GM12878 (cell line): ENCODE results near the gene KIAA1217.

Source experiments
- BHLHE40 ChIP-seq, 2 experiments: fragments of 450-650 bp in 1 of 2; IDR thresholded peaks; 2 replicates each; pipeline ENCODE4 v1.6.1; 2011 to 2017; ENCODE audit warnings: low read depth in 2 of 2, borderline replicate concordance in 1 of 2, improper control_type of control experiment in 1 of 2, low read length in 1 of 2, mild to moderate bottlenecking in 1 of 2
- CREB1 ChIP-seq: IDR thresholded peaks from 2 replicates; pipeline ENCODE4 v1.6.1; 2012; ENCODE audit warnings: low read depth, mild to moderate bottlenecking, inconsistent platforms
- CREM ChIP-seq: IDR thresholded peaks from 2 replicates; pipeline ENCODE4 v1.6.1; 2014; ENCODE audit warnings: antibody characterized with exemption, low read depth
- EGR1 ChIP-seq, 2 experiments: IDR thresholded peaks; 1 replicate in 1 of 2; 2 replicates in 1 of 2; pipeline ENCODE4 v1.6.1; 2011 to 2012; ENCODE audit warnings: low read depth in 2 of 2, low read length in 2 of 2, borderline replicate concordance in 1 of 2, mild to moderate bottlenecking in 1 of 2, moderate library complexity in 1 of 2
- HDAC2 ChIP-seq: fragments of 200-600 bp; sonication (generic); IDR thresholded peaks from 2 replicates; pipeline ENCODE4 v1.6.1; 2017
- JUND ChIP-seq: IDR thresholded peaks from 2 replicates; pipeline ENCODE4 v1.6.1; 2012; ENCODE audit warnings: low read depth, mild to moderate bottlenecking, low read length, improper control_type of control experiment, moderate library complexity
- RAD51 ChIP-seq: fragments of 450-650 bp; IDR thresholded peaks from 2 replicates; pipeline ENCODE4 v1.6.1; 2016; ENCODE audit warnings: moderate library complexity, mild to moderate bottlenecking, inconsistent platforms
- TARDBP ChIP-seq: IDR thresholded peaks from 2 replicates; pipeline ENCODE4 v1.6.1; 2016; ENCODE audit warnings: borderline replicate concordance
- ZNF274 ChIP-seq: IDR thresholded peaks from one replicate; pipeline ENCODE4 v1.8.0; 2011; ENCODE audit not compliant: insufficient read length, insufficient read depth
- TF ChIP-seq, protein P1 (sequence below): IDR thresholded peaks from 2 replicates; pipeline ENCODE4 v1.6.1; 2012; ENCODE audit warnings: low read depth, low read length, improper control_type of control experiment
- TF ChIP-seq, protein P2 (sequence below), 3 experiments: IDR thresholded peaks in 2 of 3; conservative IDR thresholded peaks in 1 of 3; 2 replicates each; pipeline ENCODE4 v1.5.1; 2011; ENCODE audit warnings: low read depth in 3 of 3, low read length in 3 of 3, mild to moderate bottlenecking in 3 of 3, control low read depth in 2 of 3, moderate library complexity in 2 of 3, inconsistent platforms in 1 of 3, mixed read lengths in 1 of 3; ENCODE audit not compliant: control insufficient read depth in 2 of 3, insufficient read depth in 1 of 3; ENCODE audit errors: extremely low read depth in 1 of 3

DNA sequence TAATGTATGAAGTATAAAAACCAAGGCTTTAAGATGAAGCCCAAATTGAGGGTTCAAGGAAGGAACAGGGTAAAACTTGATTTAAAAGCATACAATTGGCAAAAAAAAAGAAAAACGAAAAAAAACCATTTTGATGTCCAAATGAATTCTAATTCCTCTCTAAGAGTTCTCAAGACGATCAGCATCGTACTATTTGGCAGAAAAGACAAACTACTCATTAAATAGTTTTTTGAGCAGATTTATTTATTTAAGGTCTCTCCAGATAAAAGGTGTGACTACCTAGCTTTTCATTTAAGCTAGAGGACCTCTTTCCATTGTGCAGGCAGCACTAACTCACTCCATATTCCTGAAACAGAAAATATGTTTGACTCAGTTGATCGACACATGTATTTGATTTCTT, 245.0 kb downstream of the KIAA1217 start:
- TF ChIP-seq CREB1, result no peak
- TF ChIP-seq JUND, result no peak
- TF ChIP-seq RAD51, result no peak
- no peak for TF ChIP-seq TARDBP
- TF ChIP-seq CREM, result no peak
- TF ChIP-seq, protein P1, sequence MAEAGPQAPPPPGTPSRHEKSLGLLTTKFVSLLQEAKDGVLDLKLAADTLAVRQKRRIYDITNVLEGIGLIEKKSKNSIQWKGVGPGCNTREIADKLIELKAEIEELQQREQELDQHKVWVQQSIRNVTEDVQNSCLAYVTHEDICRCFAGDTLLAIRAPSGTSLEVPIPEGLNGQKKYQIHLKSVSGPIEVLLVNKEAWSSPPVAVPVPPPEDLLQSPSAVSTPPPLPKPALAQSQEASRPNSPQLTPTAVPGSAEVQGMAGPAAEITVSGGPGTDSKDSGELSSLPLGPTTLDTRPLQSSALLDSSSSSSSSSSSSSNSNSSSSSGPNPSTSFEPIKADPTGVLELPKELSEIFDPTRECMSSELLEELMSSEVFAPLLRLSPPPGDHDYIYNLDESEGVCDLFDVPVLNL, result no peak
- TF ChIP-seq, protein P2, sequence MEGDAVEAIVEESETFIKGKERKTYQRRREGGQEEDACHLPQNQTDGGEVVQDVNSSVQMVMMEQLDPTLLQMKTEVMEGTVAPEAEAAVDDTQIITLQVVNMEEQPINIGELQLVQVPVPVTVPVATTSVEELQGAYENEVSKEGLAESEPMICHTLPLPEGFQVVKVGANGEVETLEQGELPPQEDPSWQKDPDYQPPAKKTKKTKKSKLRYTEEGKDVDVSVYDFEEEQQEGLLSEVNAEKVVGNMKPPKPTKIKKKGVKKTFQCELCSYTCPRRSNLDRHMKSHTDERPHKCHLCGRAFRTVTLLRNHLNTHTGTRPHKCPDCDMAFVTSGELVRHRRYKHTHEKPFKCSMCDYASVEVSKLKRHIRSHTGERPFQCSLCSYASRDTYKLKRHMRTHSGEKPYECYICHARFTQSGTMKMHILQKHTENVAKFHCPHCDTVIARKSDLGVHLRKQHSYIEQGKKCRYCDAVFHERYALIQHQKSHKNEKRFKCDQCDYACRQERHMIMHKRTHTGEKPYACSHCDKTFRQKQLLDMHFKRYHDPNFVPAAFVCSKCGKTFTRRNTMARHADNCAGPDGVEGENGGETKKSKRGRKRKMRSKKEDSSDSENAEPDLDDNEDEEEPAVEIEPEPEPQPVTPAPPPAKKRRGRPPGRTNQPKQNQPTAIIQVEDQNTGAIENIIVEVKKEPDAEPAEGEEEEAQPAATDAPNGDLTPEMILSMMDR (IDR thresholded peaks at IDR 0.05 in 2 of 3, conservative IDR thresholded peaks at IDR 0.05 in 1 of 3; ENCODE audit: control insufficient read depth in 2 of 3, extremely low read depth in 1 of 3, insufficient read depth in 1 of 3, low read depth in 3 of 3, low read length in 3 of 3), result no peak
- no peak for TF ChIP-seq EGR1 (IDR thresholded peaks at IDR 0.05; ENCODE audit: borderline replicate concordance in 1 of 2, low read depth in 2 of 2, low read length in 2 of 2)
- no peak for TF ChIP-seq HDAC2
- no peak for TF ChIP-seq ZNF274
- TF ChIP-seq BHLHE40 (IDR thresholded peaks at IDR 0.05; ENCODE audit: borderline replicate concordance in 1 of 2, low read depth in 2 of 2, low read length in 1 of 2), result no peak
